A673 (cell line): ENCODE data around the gene SPRED2. TPM values are rescaled to one million over a fixed set of nuclear protein-coding genes. Genes with fewer than 3 reads are reported as not detected.

Experiments used
- BruUV-seq: library from RNA; stranded (reverse); fragments of 400-500 nt; replicated peaks from 2 replicates; lab custom pipeline; 2021; lab: Mats Ljungman, UMichigan
- CTCF ChIA-PET: fragments of 300-600 bp; sonication (Branson Sonifier 250); formaldehyde crosslinking; loops from one replicate; lab custom pipeline; 2022; ENCODE audit warnings: antibody characterized with exemption; lab: Charles Lee
- POLR2A ChIA-PET: fragments of 300-600 bp; sonication (Branson Sonifier 250); formaldehyde crosslinking; loops from one replicate; lab custom pipeline; 2022; ENCODE audit warnings: antibody characterized with exemption; ENCODE audit not compliant: low non-redundant PET; lab: Charles Lee
- DNase-seq: peaks from one replicate; pipeline ENCODE4 v3.0.0-alpha.2; 2015; ENCODE audit warnings: low spot score
- H3K27ac ChIP-seq: fragments of 200-600 bp; sonication (generic); 2 replicates; pipeline ENCODE4 v1.5.1; 2016; ENCODE audit warnings: mixed run types, low read depth, mild to moderate bottlenecking, mixed read lengths, antibody characterized with exemption, low read length; ENCODE audit not compliant: poor library complexity, severe bottlenecking
- H3K27me3 ChIP-seq: fragments of 200-600 bp; sonication (generic); replicated peaks from 2 replicates; pipeline ENCODE4 v1.6.1; 2017; ENCODE audit warnings: mixed run types, low read depth, mild to moderate bottlenecking, mixed read lengths, antibody characterized with exemption, low read length; ENCODE audit not compliant: insufficient read depth, poor library complexity
- H3K36me3 ChIP-seq: fragments of 200-600 bp; sonication (generic); 2 replicates; pipeline ENCODE4 v1.6.1; 2016; ENCODE audit warnings: mixed run types, mild to moderate bottlenecking, mixed read lengths, antibody characterized with exemption, low read length; ENCODE audit not compliant: insufficient read depth, poor library complexity, severe bottlenecking
- H3K4me1 ChIP-seq: fragments of 200-600 bp; sonication (generic); 2 replicates; pipeline ENCODE4 v1.6.1; 2017; ENCODE audit warnings: mixed run types, mild to moderate bottlenecking, mixed read lengths, antibody characterized with exemption, low read length; ENCODE audit not compliant: insufficient read depth, poor library complexity, severe bottlenecking
- H3K4me3 ChIP-seq: fragments of 200-600 bp; sonication (generic); 2 replicates; pipeline ENCODE4 v1.5.1; 2016; ENCODE audit warnings: low read depth, mixed run types, mild to moderate bottlenecking, mixed read lengths, low read length; ENCODE audit not compliant: poor library complexity, severe bottlenecking
- H3K9me3 ChIP-seq: fragments of 200-600 bp; sonication (generic); 2 replicates; pipeline ENCODE4 v1.6.1; 2016; ENCODE audit warnings: mixed run types, low read depth, mild to moderate bottlenecking, mixed read lengths, antibody characterized with exemption, low read length; ENCODE audit not compliant: poor library complexity, severe bottlenecking
- CTCF ChIP-seq: fragments of 300-800, 200-600 bp; sonication (generic); conservative IDR thresholded peaks from 2 replicates; pipeline ENCODE4 v1.5.1; 2017; ENCODE audit warnings: low read depth, mild to moderate bottlenecking, antibody characterized with exemption, low read length, moderate library complexity, mixed read lengths
- EZH2 ChIP-seq: fragments of 200-600 bp; sonication (generic); IDR thresholded peaks from 2 replicates; pipeline ENCODE4 v1.6.1; 2017; ENCODE audit warnings: borderline replicate concordance, low read depth, mild to moderate bottlenecking, mixed read lengths, antibody characterized with exemption, low read length; ENCODE audit not compliant: poor library complexity, severe bottlenecking
- intact Hi-C: fragments of 100-400 bp; cut with micrococcal nuclease; formaldehyde crosslinking; loops from one replicate; pipeline ENCODE4 v1.10.0; 2022; ENCODE audit not compliant: unreplicated experiment
- total RNA-seq: library from RNA; stranded (reverse); gene quantifications from 2 replicates; pipeline ENCODE4 v1.2.3, GENCODE V29; 2021

The SPRED2 gene
- total RNA-seq, 1 experiment from 2014 or later: 79.4 TPM

DNA sequence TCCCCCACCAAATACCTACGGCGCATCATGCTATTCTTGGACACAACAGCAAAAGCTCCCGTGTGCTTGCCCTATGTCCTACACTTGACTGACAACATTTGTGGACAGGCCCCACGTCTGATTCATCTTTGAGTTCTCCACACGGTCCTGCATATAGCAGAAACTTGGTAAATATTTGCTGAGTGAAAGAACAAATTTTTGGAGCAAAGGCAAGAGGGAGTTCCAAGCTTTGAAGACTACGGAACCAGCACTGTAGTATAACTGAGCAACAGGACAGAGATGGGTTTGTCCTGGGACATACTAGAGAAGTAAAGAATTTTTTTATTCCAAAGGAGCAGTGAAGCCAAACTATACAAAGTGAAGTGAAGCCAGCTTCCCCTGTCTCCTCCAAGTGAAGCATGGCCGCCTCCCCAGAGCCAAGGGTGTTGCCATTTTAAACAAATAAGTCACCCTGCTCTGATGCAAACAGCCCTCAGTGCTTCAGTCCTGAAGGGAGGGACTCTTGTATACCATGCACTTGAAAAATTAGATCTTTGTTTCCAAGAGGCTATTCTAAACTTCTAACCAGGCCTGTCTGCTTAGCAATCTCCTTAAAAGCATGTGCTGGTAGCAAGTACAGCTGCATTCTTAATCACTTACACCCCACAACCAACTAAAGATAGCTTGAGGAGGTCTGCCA, 35.9 kb downstream of the SPRED2 start:
- Histone ChIP-seq H3K27me3 (no peaks in the 10 kb centered on the region), H3K27ac (no peak overlapping the region), H3K9me3 (no peaks in the 10 kb centered on the region), H3K4me3 (no peak overlapping the region), H3K4me1 (peaks cover 30% of the 10 kb centered on the region), H3K36me3 (no peaks in the 10 kb centered on the region)
- TF ChIP-seq CTCF (no peak), EZH2 (no peak)
- intact Hi-C loops: no loop called here
- no TSS peak for BruUV-seq
- ChIA-PET CTCF (no interaction called here), POLR2A (no interaction called here)
- DNase-seq: no peak

- no peaks in the 10 kb centered on the region for H3K36me3 ChIP-seq
- TF ChIP-seq EZH2 (no peak), CTCF (no peak)
- intact Hi-C loops: no loop called here
- peak; percentile 44 for DNase-seq
- no peaks in the 10 kb centered on the region for H3K27me3 ChIP-seq
- BruUV-seq: no TSS peak
- POLR2A ChIA-PET: no interaction called here
- H3K9me3 ChIP-seq: no peaks in the 10 kb centered on the region
- CTCF ChIA-PET: no interaction called here
- H3K4me3 ChIP-seq: no peak overlapping the region
- no peak overlapping the region for H3K27ac ChIP-seq
- H3K4me1 ChIP-seq: peaks cover 30% of the 10 kb centered on the region
These were observed 36.6 kb downstream of the SPRED2 start for GRCh38 chr2:65395621-65396347.

GRCh38 chr2:65393743-65394422, 38.5 kb downstream of the SPRED2 start:
- no peaks in the 10 kb centered on the region for H3K27me3 ChIP-seq
- no peaks in the 10 kb centered on the region for H3K36me3 ChIP-seq
- H3K4me3 ChIP-seq: no peak overlapping the region
- DNase-seq: no peak
- ChIA-PET POLR2A (no interaction called here), CTCF (no interaction called here)
- no peaks in the 10 kb centered on the region for H3K9me3 ChIP-seq
- BruUV-seq: no TSS peak
- H3K4me1 ChIP-seq: peaks cover 33% of the 10 kb centered on the region
- intact Hi-C loops: no loop called here
- no peak overlapping the region for H3K27ac ChIP-seq
- TF ChIP-seq CTCF: no peak
- no peak for TF ChIP-seq EZH2
